IPS-11a (cell line): Measurements from ENCODE around the gene RCAN1.

Source experiments
- H3K4me3 ChIP-seq: one replicate; pipeline ENCODE4 v1.5.1; 2013; ENCODE audit warnings: low read depth, low read length, control low read depth

The RCAN1 gene

GRCh38 chr21:34599534-34600101 lies 15.3 kb downstream of the RCAN1 start:
- no peak overlapping the region for H3K4me3 ChIP-seq

GRCh38 chr21:34598931-34599400 lies 15.9 kb downstream of the RCAN1 start:
- no peak overlapping the region for H3K4me3 ChIP-seq

- H3K4me3 ChIP-seq, result no peak overlapping the region
Observed at GRCh38 chr21:34597406-34597805, 17.5 kb downstream of the RCAN1 start.

GRCh38 chr21:34596561-34597271 lies 18.2 kb downstream of the RCAN1 start:
- no peak overlapping the region for H3K4me3 ChIP-seq

- no peak overlapping the region for H3K4me3 ChIP-seq
Observed at GRCh38 chr21:34595457-34595856, 19.5 kb downstream of the RCAN1 start.

GRCh38 chr21:34594566-34595234 lies 20.2 kb downstream of the RCAN1 start:
- no peak overlapping the region for H3K4me3 ChIP-seq

GRCh38 chr21:34593954-34594531 lies 20.9 kb downstream of the RCAN1 start:
- H3K4me3 ChIP-seq, result no peak overlapping the region

- H3K4me3 ChIP-seq, result no peak overlapping the region
Observed at GRCh38 chr21:34593423-34593822, 21.5 kb downstream of the RCAN1 start.

- no peak overlapping the region for H3K4me3 ChIP-seq
Observed at GRCh38 chr21:34592120-34592955, 22.6 kb downstream of the RCAN1 start.

- H3K4me3 ChIP-seq, result no peak overlapping the region
Observed at GRCh38 chr21:34590520-34590919, 24.4 kb downstream of the RCAN1 start.

GRCh38 chr21:34589511-34590282 lies 25.2 kb downstream of the RCAN1 start:
- no peak overlapping the region for H3K4me3 ChIP-seq

- no peak overlapping the region for H3K4me3 ChIP-seq
Observed at GRCh38 chr21:34583926-34584563, 30.9 kb downstream of the RCAN1 start.

GRCh38 chr21:34582506-34583150 lies 32.3 kb downstream of the RCAN1 start:
- H3K4me3 ChIP-seq, result no peak overlapping the region

- H3K4me3 ChIP-seq, result no peak overlapping the region
Observed at GRCh38 chr21:34580181-34580700, 34.7 kb downstream of the RCAN1 start.

GRCh38 chr21:34579411-34579810 lies 35.5 kb downstream of the RCAN1 start:
- no peak overlapping the region for H3K4me3 ChIP-seq

- no peak overlapping the region for H3K4me3 ChIP-seq
Observed at GRCh38 chr21:34576041-34576511, 38.8 kb downstream of the RCAN1 start.

GRCh38 chr21:34574601-34575529 lies 40.0 kb downstream of the RCAN1 start:
- no peak overlapping the region for H3K4me3 ChIP-seq

- no peak overlapping the region for H3K4me3 ChIP-seq
Observed at GRCh38 chr21:34571994-34572393, 42.9 kb downstream of the RCAN1 start.
